ENCODE measurements around the gene TM9SF1.

TM9SF1 gene

DNA sequence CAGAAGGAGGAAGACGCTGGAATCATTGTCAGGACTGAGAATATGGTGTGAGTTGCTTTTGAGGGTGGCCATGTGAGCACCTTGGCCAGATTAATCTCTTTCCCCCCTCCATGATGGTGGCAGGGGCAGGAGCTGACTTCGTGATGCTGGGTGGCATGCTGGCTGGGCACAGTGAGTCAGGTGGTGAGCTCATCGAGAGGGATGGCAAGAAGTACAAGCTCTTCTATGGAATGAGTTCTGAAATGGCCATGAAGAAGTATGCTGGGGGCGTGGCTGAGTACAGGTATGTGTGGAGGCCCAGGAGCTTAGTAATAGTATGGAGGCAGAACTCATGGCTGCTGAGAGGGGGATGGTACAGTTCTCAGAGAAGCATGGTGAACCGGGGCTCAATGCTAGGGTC, 42.9 kb upstream of the TM9SF1 start:
- CTCF ChIA-PET, result no interaction called here
- POLR2A ChIA-PET (ENCODE audit: low non-redundant PET), result no interaction called here
- peak; percentile 58 for DNase-seq (ENCODE audit: low spot score)
- H3K27ac ChIP-seq, result peak overlapping the region; percentile 42
- no peak for TF ChIP-seq CTCF (conservative IDR thresholded peaks at IDR 0.05; ENCODE audit: low read depth)

DNA sequence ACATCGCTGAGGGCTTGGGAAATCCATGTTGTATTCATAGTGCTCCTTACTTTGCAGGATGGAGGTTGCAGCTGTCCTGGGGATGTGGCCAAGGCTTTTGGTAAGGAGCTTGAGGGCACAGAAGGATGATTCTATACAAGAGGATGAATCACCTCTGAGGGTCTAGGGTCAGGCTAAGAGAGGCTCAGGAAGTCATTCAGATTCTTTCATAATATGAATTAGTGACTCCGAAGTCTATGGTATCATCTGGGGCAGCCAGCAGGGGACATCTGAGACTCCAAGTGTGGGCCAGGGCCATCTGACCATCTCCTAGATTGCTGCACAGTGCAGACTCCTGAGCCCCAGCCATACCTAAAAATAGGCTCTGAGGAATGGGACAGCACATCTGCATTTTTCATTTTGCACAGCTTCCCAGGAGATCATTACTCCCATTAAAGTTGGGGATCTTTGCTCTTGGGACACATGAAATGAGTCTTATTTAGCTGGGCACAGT, 42.3 kb upstream of the TM9SF1 start:
- POLR2A ChIA-PET (ENCODE audit: low non-redundant PET), result no interaction called here
- no peak for DNase-seq (ENCODE audit: low spot score)
- CTCF ChIA-PET, result interaction anchor here (0.5 kb wide), 1 partner anchor 226 kb away, joined by 5 read pairs; no protein-coding TSS in a partner anchor
- peak overlapping the region; percentile 42; the same call in 1 of the 2 replicates for H3K27ac ChIP-seq
- no peak for TF ChIP-seq CTCF (conservative IDR thresholded peaks at IDR 0.05; ENCODE audit: low read depth)

- TF ChIP-seq CTCF (conservative IDR thresholded peaks at IDR 0.05; ENCODE audit: low read depth), result no peak
- ChIA-PET POLR2A (ENCODE audit: low non-redundant PET) (no interaction called here), CTCF (no interaction called here)
- peak overlapping the region; percentile 42; the same call in 1 of the 2 replicates for H3K27ac ChIP-seq
- DNase-seq (ENCODE audit: low spot score), result no peak
Measured at GRCh38 chr14:24236689-24237462, 41.6 kb upstream of the TM9SF1 start.

DNA sequence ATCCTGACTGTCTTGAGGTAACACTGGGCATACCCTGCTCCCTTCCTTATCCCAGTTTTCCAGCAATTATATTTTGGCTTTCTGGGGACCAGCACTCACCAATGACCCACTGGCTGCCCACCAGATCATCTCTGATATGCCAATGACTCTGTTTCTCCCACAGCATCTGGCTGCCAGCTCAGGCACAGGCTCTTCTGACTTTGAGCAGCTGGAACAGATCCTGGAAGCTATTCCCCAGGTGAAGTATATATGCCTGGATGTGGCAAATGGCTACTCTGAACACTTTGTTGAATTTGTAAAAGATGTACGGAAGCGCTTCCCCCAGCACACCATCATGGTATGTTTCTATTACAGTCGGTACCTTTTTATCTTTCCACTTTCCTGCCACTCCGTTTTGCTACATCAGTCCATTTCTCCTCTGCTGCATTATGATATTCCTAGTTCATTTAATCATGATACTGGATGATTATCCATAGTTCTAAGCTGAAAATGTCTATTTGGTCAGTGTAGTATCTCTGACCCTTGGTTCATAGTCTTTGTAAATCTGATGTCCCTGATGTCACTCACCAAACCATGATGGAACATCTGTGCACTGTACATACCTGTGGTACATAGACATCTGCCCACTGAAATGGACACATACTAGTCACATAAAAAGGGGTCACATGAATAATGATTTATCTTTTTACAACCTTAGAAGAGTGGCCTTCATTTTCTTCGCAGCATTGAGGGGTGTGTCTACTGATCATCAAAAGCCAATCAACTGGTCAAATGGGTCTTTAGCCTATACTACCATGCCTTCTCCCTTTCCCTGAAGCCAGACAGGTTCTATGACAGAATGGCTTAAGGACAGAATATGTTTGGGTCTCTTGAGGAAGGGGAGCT, 40.8 kb upstream of the TM9SF1 start:
- DNase-seq (ENCODE audit: low spot score), result no peak
- POLR2A ChIA-PET (ENCODE audit: low non-redundant PET), result no interaction called here
- CTCF ChIA-PET, result interaction anchor here (1.3 kb wide), 1 partner anchor 62 kb away, joined by 4 read pairs; no protein-coding TSS in a partner anchor
- no peak for TF ChIP-seq CTCF (conservative IDR thresholded peaks at IDR 0.05; ENCODE audit: low read depth)
- H3K27ac ChIP-seq, result no peak overlapping the region

GRCh38 chr14:24234095-24235005, 39.1 kb upstream of the TM9SF1 start:
- H3K27ac ChIP-seq, result no peak overlapping the region
- no peak for TF ChIP-seq CTCF (conservative IDR thresholded peaks at IDR 0.05; ENCODE audit: low read depth)
- CTCF ChIA-PET, result interaction anchor here (1.0 to 1.3 kb wide), 2 partner anchors 63 to 64 kb away, joined by 3 to 4 read pairs; no protein-coding TSS in a partner anchor
- DNase-seq (ENCODE audit: low spot score), result no peak
- POLR2A ChIA-PET (ENCODE audit: low non-redundant PET), result no interaction called here
